Measurements from ENCODE around the gene POLD4.

The POLD4 gene

DNA sequence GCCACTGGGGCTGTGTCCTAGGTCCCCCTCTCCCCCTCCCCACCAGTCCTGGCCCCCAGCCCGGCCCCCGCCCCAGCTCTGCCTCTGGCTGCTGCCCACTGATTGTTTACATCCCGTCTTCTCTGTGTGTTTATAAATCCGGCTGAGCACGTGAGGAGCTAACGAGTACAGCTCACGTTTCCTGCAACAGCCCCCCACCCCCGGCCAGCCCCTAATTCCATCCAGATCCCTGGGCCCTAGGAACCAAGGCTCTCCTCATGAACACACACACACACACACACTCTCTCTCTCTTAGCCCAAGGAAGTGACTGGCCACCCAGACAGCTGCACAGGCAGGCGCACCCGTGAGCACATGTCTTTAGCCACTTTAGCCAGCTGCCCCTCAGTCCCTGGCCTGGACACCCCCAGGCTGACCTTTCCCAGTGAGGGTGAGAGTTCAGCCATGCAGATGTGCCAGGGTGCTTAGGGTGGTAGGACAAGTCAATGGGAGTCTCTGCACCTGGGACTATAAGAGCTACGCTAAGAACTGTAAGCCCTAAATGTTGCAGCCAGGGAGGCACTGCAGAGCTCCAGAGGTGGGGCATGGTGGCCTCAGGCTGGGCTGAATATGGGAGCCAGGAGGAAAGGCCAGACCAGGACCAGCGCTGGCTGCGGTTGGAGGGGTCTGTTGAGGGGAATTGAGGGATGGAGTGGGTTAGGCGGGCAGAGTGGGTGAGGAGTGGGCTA, 17.2 kb upstream of the POLD4 start:
- DNase-seq: no peak

DNA sequence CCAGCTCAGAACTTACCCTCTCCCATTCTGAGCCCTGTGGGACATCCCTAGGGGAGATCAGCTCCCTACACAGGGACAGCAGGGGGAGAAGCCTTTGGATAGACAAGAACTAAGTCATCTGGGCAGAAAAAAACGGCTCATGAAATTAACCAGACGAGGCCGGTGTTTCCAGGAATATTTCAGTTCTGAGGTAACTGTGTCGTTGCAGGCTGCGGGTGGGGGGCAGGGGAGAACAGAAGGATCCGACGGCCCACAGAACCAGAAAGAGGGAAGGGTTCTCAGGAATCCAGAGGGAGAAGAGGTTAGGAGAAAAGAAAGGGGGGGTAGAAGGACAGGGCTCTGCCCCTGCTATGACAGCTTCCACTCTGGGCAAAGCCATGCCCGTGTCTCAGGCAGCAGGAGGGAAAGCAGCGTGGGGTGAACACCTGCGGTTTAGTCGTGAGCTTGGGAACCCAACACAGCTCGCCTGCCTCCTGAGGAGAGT, 16.5 kb upstream of the POLD4 start:
- no peak for DNase-seq

DNA sequence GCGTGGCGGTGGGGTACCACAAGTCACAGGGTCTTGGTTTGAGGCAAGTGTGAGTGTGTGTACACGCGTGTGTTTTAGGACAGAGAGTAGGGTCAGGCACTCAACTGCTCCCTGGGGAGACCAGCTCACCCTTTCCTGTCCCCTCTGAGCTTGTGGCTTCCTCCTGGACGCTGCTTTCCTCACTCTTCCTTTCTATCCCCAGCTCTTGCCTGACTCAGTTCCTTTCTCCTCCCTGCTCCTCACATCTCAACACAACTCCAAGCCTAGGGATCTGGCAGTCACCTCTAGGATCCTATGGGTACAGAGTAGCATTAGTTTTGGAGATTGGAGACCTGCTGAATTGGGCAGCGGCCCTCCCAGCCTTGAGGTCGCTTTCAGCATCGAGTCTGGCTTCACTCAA, 15.9 kb upstream of the POLD4 start:
- DNase-seq: no peak

DNA sequence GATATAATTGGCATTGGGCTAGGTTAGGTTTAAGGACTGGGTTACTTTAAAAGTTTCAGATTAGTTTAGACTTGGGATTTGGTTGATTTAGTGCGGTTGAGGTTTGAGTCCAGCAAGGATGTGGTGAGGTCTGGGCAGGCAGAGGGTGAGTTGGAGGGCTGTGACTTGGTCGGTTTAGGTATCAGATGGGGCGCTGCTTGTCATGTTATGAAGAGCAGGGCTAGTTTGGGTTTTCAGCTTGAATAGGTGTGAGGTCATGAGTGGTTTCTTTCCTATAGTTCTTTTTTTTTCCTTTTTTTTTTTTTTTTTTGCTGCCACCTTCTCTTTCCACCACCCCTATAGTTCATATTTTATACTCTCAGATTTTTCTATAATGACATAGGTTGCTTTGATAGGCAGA, 15.3 kb upstream of the POLD4 start:
- DNase-seq: no peak

DNA sequence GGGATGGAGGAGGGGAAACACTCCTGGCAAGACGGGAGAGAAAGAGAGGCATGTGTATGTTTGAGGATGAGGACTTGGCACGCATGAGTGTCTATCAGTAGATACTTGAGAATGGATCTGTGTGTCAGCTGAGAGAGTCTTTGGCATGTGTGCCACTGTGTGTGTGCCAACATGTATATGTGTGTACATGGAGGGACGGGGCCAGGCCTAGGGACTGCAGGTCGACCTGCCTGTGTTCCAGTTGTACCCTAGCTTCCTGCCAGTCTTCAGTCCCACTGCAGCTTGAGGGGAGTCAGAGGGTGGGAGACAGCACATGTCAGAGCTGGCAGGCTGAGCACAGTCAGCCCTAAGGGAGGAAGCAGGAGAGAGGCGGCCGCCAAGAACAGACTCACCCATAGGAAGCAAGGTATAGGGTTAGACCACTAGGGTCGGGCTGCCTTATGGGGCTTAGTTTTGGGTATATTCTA, 14.4 kb upstream of the POLD4 start:
- DNase-seq: no peak

DNA sequence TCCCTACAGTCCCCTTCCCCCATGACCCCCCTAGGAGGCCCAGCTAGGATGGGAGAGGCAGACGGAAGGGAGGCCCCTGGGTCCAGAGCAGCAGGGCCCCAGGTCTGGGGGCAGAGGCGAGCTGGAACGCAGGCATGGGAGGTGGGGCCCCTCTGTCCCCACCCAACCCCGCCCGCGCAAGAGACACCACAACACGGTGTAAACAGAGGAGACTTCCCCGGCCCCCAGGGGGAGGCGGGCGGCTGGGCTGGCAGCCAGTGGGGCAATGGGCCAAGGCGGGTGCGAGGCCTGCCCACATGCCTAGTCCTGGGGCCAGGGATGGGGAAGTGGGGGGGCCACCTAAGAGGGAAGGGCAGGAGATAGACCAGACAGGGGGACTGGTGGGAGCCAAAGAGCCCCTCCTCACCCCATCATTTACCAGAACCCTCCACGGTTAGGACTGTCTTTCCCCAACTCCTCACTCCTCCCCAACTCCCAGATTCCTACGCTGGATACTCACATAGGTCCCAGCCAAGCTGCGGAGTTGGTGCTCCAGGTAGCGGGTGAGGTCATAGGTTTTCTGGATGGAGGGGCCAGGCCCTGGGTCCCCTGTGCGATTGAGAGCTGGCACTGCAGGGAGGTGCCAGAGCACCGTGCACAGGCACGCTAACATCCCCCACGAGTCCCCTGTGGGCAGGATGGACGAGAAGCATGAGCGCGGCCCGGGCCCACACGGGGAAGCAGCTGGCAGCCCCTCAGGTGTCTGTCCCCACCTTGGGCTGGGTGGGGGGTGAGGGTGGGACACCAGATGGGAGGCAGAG, 13.8 kb upstream of the POLD4 start:
- no peak for DNase-seq

DNA sequence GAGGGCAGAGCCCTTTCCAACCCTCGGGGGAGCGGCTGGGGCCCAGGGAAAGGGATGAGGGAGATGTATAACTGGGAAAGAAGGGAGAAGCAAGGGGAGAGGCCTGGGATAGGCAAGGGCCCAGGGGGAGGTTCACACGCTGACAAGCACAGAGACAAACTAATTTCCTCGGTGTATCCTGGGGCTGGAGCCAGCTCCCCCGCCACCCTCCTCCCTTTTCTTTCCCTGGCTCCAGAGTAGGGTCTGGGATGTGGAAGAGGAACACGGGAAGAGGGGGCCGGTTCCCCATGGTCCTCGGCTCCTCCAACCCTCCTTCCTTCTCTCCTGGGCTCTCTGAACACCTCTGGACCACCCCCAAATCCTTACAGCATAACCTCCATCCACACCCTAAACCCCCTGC, 13.2 kb upstream of the POLD4 start:
- no peak for DNase-seq

DNA sequence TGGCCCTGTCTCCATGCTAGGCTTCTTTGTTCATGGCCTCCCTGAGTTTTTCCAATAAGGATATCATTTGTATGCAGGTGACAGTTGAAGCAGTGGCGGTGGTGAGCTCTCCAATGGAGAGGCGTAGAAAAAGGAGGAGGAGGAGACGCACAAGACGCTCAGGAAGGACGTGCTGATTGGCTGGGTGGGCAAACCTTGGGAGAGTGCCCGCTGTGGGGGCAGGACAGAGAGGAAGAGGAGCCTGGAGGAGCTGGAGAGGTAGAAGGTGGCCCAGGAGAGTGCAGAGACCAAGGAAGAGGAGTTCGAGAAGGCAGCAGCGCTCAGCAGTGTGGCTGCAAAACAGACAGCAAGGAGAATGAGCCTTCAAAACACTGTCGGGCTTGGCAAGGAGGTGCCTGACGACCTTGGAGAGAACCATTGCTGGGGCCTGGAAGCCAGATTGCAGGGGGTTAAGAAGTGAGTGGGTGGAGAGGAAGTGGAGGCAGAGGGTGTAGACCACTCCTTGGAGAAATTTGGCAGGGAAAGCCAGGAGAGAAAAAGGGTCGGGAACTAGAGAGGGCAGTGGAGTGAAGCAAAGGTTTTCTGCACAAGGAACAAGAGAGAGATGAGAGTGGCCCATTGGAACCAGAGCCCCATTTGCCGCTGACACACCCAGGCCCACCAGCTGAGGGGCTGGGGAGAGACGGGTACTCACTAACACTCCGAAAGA, 12.5 kb upstream of the POLD4 start:
- DNase-seq: no peak

DNA sequence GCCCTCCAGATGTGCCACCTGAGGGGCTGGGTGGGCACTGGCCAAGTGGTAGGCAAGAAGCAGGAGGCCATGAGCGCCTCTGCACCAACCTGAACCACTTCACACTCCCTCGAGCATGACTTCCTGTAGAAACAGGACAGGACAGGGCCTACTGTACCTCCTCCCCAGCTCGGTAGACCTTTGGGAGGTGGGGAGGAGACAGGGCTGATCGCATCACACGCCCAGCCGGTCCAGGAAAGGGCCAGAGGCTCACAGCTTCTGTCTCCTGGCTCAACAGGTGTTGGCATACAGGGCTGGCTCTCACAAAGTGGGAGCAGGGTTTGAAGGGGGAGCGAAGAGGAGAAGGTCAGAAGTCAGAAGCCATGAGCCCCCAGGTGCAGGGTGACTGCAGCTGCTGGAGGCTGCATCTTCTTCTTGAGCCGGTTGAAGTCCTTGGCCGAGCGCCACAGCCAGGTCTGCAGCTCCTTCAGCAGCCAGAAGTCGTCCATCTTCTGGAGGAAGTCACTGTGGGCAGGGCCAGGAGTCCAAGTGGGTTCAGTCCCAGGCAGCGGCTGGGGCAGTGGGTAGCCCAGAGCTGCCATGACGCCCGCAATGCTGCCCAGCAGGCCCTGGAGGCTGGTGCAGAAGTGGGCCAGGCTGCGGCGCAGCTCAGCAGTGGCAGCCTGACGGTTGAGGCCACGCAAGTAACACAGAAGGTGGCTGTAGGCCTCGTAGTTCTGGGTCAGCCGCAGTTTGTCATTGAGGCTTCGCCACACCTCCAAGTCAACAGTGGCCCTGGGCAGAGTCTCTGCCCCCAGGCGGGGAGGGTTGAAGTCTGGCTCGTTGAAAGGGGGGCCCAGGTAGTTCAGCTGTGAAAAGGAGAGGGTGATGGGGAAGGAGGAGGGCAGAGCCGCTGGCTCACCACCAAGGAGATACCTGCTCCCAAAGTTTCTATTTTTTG, 11.7 kb upstream of the POLD4 start:
- DNase-seq: no peak

DNA sequence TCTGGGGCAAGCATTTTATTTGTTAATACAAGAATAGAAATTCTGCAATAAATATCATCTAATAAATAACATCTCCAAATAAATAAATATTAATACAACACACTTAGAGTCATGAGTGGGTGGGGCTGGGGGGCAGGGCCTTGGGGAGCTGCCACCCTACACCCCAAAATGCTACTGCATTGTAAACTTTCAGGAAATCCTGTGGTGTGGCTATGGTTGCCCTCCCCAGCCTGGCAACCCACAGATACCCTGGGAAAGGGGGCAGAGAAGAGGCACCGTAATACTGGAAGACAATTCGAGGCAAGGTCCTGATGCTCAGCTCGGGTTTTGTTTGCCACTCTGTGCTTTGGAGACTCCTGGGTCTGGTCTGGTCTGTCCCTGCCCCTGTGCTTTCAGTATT, 10.8 kb upstream of the POLD4 start:
- DNase-seq: no peak

DNA sequence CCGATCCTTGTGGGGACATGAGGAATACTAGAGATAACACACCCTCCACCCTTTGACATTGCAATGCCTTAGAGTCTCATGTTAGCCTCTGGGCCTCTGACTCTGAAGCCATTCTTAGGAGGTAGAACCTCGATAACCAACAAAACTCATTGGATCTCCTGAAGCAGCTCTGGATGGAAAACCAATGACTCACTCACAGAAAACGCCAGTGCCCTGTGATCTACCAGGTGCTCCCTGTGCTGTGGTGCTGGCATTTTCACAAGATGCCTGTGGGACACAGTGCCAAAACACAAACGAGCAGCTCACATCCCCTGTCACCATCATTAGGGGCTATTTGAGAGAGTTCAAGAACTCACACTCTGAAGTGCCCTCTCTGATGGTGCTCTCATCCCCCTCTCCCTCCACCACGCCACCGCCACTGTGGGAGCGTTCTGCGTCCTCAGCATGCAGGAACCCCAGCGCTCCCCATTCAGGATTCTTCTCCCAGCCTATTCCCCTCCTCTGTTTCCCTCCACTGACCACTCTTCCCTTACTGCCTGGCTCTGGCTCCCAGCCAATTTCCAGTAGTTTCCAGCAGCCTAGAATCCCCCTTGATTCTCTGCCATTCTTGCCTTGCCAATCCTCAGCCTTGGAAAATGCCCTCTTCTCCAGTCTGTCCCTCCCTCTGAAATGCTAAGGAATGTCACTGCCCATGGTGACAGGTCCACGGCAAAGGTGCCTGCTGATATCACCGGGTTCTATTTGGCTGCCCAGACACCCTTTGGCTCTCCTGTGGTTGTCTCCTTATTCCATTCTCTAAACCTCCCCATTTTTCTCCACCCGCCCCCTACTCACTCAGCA, 4.7 kb upstream of the POLD4 start:
- no peak for DNase-seq

DNA sequence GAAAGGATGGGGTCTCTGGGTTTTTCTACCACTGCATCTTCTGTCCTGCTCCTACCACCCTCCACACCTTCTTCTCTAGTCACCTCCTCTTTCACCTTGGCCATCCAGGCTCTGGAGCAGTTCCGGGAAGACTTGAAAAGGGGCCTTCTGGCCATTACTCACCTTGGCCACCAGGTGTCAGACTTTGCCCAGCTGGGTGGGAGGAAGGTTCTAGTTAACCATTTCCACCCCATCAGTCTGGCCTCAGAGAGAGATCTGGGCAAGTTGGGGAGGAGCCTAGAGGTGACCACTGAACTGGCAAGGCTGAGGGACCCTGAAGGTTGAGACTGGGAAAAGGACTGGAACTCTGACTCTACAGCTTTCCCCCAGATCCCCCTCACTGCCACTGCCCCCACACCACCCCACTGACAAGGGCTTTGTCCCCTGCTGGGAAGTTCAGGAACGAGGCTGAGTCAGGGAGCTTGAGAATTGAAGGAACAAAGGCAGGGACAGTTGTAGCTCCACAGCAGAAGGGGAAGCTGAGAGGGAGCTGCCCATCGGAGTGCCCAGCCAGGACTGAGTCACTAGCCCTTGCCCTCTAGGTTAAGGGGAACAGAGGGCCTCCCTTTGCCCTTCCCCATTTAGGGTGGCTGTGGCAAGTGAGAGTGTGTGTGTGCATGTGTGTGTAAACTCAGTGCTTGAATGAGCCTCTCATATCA, 3.7 kb upstream of the POLD4 start:
- no peak for DNase-seq

DNA sequence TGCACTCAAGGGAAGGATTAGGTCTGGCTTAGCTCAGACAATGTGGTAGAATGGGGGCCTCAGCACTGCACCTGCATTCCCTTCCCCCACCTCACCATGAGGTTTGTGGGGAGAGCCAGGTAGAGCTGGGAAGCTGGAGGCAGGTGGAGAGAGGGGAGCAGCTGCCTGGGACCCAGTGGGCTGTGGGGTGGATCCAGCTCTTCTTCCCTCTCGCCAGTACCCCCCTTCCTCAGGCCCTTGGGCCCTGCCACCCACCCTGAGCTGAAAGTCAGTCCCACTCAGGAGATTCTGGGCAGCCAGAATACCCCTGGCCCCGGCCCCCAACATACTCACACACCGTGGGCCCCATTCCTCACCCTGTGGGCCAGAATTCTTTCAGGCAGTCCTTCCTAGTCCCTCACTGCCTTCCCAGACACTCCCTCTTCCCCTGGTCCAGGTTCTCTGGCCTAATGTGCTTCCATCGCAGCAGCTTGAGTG, 3.1 kb upstream of the POLD4 start:
- no peak for DNase-seq

DNA sequence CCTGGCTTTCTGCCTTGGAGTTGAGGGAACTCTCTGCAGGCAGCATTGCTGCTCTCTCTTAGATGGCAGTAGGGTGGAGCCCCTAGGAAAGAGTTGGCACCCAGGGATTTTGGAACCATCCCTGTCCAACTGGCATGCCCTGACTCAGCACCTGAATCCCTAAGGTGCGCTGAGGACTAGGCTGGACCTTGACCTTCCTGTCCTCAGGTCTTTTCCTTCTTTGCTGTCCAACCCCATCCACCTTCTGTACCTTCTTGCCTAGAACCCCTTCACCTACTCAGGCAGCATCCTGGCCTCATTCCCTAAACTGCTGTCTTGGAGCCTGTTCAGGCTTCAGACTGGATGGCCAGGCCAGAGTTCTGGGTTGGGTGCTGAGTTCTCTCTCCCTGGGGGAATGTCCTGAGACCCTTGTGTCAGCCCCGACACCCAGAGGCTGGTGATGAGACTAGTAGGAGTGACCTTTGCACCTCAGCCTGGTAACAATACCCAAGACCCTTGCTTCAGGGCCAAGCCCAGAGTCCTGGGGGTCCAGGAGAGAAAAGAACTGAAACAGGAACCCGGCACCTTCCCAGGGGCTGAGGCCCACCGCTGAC, 2.5 kb upstream of the POLD4 start:
- DNase-seq: no peak

DNA sequence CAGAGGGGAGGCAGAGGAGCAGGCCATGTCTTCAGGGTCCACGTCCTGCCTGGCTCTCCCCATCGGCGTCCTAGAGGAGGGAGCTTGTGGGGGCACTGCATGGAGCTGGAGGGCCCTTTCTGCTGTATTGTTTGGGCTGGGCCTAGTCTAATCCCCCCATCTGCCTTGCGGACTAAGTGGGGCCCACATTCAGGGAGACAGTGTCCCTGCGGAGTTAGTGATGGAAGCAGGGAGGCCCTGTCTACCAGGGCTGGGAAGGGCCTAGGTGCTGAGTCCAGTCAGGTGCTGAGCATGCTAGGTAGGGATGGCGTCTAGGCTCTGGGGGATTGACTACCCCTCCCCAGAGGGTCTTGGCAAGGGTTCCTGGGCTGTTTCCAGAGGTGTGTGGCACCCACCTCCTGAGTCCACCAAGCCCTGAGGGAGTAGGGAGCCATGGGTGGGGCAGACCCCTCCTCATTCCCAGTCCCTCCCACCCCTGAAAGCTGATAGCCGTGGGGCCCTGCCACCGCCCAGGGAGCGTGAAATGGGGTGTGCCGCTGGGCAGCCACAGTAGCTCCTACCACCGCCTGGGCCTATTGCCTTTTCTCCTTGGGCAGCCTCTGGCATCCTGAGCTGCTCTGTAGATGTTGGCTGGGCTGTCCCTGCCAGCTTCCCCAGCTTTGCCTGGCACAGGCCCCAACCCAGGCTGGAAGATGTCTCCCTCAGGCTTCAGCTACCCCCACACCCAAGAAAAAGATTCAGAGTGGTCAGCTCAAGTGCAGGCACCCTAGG, 1.9 kb upstream of the POLD4 start:
- DNase-seq: no peak

DNA sequence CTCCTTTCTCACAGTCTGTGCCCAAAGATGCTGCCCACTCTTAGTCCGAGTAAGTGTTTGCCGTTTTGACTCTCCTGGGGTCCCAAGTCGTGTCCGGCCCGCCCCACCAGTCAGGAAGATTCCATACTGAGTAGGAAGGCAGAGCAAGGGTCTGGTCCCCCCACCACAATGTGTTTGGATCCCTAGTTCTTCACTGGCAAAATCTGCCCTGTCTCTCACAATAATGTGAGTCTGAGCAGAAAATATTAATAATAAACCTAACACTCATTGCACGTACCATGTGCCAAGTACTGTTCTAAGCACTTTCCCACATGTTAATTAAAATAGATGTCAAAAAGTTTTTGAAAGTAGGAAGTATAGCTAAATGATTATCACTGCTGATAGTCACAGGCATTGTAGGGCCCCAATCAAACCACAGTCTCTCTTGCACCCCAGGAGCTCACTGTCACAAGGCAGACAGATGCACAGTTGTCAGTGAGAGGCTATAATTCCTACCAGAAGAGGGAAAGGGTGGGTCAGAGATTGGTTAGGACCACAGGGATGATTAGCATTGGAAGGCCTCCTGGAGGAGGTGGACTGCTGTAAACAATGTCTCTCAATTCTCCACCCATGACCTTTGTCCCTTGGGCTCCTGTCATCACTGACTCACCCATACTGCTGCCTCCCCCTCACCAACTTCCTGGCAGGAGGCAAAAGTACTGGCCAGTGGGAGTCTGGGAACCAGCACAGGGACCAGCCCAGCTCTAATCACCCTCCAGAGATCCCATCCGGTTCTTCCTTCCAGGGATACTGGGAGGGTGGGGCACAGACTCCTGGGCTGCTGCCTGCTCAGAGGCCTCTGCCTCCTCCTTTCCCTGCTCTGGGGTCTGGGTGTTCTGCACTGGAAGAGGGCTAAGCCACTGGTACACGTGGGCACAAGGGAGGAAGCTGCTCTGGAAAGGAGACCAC, 1.0 kb upstream of the POLD4 start:
- DNase-seq: no peak

DNA sequence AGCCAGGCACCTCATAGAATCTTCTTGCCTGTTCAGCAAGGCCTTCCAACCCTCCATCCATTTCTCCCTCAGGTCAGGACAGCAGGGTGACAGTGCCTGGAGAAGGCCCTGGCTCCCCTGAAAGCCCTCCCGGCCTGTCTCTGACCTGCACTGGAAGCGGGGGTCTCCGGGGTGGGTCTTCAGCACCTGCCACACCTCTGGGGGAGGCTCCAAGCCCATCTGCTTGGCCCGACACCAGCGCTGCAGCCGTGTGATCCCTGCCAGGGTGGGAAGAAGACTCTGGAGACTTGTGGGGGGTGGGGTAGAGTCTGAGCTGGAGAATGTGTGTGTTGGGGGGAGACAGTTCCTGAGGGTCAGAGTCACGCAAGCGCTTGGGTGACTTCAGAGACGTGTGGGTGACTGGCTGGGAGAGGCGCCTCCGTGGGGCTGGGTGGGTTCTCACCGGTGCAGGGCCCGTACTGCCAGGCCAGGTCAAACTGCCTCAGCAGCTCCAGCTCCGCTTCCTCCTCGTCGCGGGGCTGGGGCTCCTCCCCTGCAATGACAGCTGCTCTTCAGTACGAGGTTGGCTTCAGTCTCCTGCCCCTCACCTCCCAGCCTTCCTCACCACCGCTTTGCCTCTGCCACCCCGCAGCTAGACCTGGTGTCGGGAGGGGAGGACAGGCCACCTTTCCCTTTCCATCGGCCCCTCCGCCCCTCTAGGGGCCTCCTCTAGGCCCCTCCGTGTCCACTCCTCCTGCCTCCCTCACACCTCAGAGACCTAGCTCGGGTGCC, 615 bp downstream of the POLD4 start:
- no peak for DNase-seq
